Mesothelial cell of epicardium (in vitro differentiated cells): Measurements from ENCODE around the gene KRTAP4-6. TPM values are rescaled to one million over a fixed set of nuclear protein-coding genes. Genes with fewer than 3 reads are reported as not detected.
"Not testable (repeated sequence)": the region's sequence is repeated elsewhere in the genome, so short reads cannot be mapped to it uniquely, and the experiment has no call there.

ENCODE experiments used
- DNase-seq, 2 experiments: peaks; one replicate each; pipeline ENCODE4 v3.0.0; 2021; ENCODE audit warnings: low spot score in 2 of 2; ENCODE audit not compliant: unreplicated experiment in 2 of 2
- H3K27ac Mint-ChIP-seq: 2 replicates; pipeline ENCODE4 v1.8.0; 2021; ENCODE audit warnings: mixed read lengths
- H3K27me3 Mint-ChIP-seq: 2 replicates; pipeline ENCODE4 v1.8.0; 2021; ENCODE audit warnings: low read depth, mixed read lengths
- H3K36me3 Mint-ChIP-seq: 2 replicates; pipeline ENCODE4 v1.8.0; 2021; ENCODE audit warnings: mixed read lengths
- H3K4me1 Mint-ChIP-seq: 2 replicates; pipeline ENCODE4 v1.8.0; 2021; ENCODE audit warnings: mixed read lengths
- H3K4me3 Mint-ChIP-seq: 2 replicates; pipeline ENCODE4 v1.8.0; 2021; ENCODE audit warnings: mild to moderate bottlenecking, moderate library complexity, mixed read lengths
- H3K9me3 Mint-ChIP-seq: 2 replicates; pipeline ENCODE4 v1.8.0; 2021; ENCODE audit warnings: mixed read lengths
- CTCF ChIP-seq: fragments of 200-600 bp; sonication (generic); IDR thresholded peaks from one replicate; pipeline ENCODE4 v1.5.0; 2021; ENCODE audit warnings: antibody characterized with exemption; ENCODE audit not compliant: unreplicated experiment
- total RNA-seq: library from RNA; stranded (reverse); gene quantifications from 3 replicates; pipeline ENCODE4 v1.2.1, GENCODE V29; 2021

KRTAP4-6 gene
- total RNA-seq, 1 donor from 2014 or later: not detected

- peaks cover 26% of the 10 kb centered on the region for H3K4me1 Mint-ChIP-seq
- H3K9me3 Mint-ChIP-seq: peaks cover 29% of the 10 kb centered on the region
- no peak for TF ChIP-seq CTCF
- DNase-seq: no peak
- H3K4me3 Mint-ChIP-seq: no peak overlapping the region
- peak overlapping the region; percentile 32 for H3K27ac Mint-ChIP-seq
- H3K36me3 Mint-ChIP-seq: peaks cover 16% of the 10 kb centered on the region
- no peaks in the 10 kb centered on the region for H3K27me3 Mint-ChIP-seq
Observed at GRCh38 chr17:41144846-41145245, 4.5 kb upstream of the KRTAP4-6 start.

- H3K36me3 Mint-ChIP-seq: peaks cover 29% of the 10 kb centered on the region
- peaks cover 10% of the 10 kb centered on the region for H3K4me1 Mint-ChIP-seq
- DNase-seq: no peak
- no peaks in the 10 kb centered on the region for H3K27me3 Mint-ChIP-seq
- no peak overlapping the region for H3K27ac Mint-ChIP-seq
- no peak overlapping the region for H3K4me3 Mint-ChIP-seq
- no peak for TF ChIP-seq CTCF
- peaks cover 58% of the 10 kb centered on the region for H3K9me3 Mint-ChIP-seq
Observed at GRCh38 chr17:41141361-41141760, 1.0 kb upstream of the KRTAP4-6 start.

GRCh38 chr17:41139865-41140264 lies 479 bp downstream of the KRTAP4-6 start:
- H3K27ac Mint-ChIP-seq, H3K27me3 Mint-ChIP-seq, H3K4me1 Mint-ChIP-seq, DNase-seq, H3K4me3 Mint-ChIP-seq: not testable (repeated sequence)
- Mint-ChIP-seq H3K9me3 (peaks cover 64% of the 10 kb centered on the region), H3K36me3 (peaks cover 27% of the 10 kb centered on the region)

GRCh38 chr17:41133880-41134735 lies 6.2 kb downstream of the KRTAP4-6 start:
- peaks cover 37% of the 10 kb centered on the region for H3K9me3 Mint-ChIP-seq
- H3K4me1 Mint-ChIP-seq: no peaks in the 10 kb centered on the region
- H3K36me3 Mint-ChIP-seq: peaks cover 9% of the 10 kb centered on the region
- TF ChIP-seq CTCF: no peak
- no peaks in the 10 kb centered on the region for H3K27me3 Mint-ChIP-seq
- H3K27ac Mint-ChIP-seq: peak overlapping the region; percentile 63
- no peak overlapping the region for H3K4me3 Mint-ChIP-seq
- no peak for DNase-seq

GRCh38 chr17:41131979-41132378 lies 8.4 kb downstream of the KRTAP4-6 start:
- Mint-ChIP-seq H3K4me1 (no peaks in the 10 kb centered on the region), H3K27me3 (no peaks in the 10 kb centered on the region), H3K36me3 (peaks cover 3% of the 10 kb centered on the region), H3K4me3 (no peak overlapping the region), H3K27ac (no peak overlapping the region), H3K9me3 (peaks cover 27% of the 10 kb centered on the region)
- TF ChIP-seq CTCF: no peak
- DNase-seq: no peak

- peaks cover 27% of the 10 kb centered on the region for H3K9me3 Mint-ChIP-seq
- no peak for TF ChIP-seq CTCF
- no peak overlapping the region for H3K4me3 Mint-ChIP-seq
- no peak for DNase-seq
- peaks cover 4% of the 10 kb centered on the region for H3K27me3 Mint-ChIP-seq
- H3K27ac Mint-ChIP-seq: no peak overlapping the region
- peaks cover 11% of the 10 kb centered on the region for H3K4me1 Mint-ChIP-seq
- H3K36me3 Mint-ChIP-seq: peaks cover 2% of the 10 kb centered on the region
Observed at GRCh38 chr17:41127371-41127770, 13.0 kb downstream of the KRTAP4-6 start.
